GM21576 (cell line): ENCODE data around the gene PRELID1.

Experiments used
- ATAC-seq: cut with Tn5 transposase; IDR thresholded peaks from one replicate; pipeline ENCODE4 v1.9.1; 2021; ENCODE audit warnings: mild to moderate bottlenecking, moderate library complexity; ENCODE audit not compliant: unreplicated experiment

Gene PRELID1

DNA sequence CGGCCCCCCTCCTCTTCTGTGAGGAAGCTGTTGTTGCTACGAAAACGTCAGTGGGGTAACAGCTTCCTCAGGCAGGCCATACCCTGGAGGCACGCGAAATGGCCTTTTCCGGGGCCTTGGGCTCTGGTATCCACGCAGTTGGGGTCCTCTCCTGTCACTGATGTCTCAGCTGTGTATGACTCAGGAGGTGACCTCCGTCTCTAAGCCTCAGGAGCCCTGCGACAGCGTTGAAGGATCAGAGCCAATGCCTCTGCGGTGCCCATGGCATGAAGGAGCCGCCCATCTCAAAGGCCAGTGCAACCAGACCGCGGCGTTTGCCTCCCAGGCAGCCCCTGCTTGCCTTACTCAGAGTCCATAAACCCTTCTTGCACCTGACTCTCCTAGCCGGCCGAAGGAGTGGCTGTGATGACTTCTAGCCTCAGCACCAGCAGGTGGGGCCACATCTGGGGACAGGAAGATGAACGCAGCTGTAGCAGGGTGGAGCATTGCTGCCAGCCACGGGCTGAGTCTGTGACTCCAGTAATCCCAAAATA, 9.1 kb downstream of the PRELID1 start:
- ATAC-seq = peak; percentile 30

DNA sequence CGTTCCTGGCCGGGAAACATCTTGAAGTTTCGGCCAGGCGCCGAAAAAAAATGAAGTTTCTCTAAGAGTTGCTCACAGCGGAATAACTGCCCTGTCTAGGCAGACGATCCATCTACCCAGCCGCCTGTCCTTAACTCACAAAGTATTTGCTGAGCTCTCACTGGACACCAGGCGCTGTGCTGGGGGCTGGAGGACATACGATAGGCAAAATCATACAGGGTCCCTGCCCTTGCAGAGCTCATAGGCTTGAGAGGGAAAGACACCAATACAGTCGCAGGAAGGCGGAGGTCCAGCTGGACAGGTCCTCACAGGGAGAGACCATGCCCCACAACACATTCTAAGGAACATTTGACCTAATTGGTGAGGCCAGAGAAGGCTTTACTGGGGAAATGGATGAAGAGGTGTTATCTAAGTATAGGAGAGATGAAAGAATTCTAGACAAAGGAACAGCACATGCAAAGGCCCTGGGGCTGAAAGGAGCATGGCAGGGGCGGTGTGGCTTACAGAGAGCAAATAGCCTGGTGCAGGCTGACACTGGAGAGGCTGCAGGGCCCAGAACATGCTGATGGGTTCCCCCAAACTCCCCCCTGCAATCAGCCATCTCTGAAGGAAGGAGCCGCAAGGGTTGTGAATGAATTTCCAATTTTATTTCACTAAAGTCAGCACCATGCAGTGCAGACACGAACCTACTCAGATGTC, 10.1 kb downstream of the PRELID1 start:
- no peak for ATAC-seq

GRCh38 chr5:177314376-177315342, 11.1 kb downstream of the PRELID1 start:
- no peak for ATAC-seq

- ATAC-seq = no peak
Measured at GRCh38 chr5:177315411-177315810, 11.8 kb downstream of the PRELID1 start.

DNA sequence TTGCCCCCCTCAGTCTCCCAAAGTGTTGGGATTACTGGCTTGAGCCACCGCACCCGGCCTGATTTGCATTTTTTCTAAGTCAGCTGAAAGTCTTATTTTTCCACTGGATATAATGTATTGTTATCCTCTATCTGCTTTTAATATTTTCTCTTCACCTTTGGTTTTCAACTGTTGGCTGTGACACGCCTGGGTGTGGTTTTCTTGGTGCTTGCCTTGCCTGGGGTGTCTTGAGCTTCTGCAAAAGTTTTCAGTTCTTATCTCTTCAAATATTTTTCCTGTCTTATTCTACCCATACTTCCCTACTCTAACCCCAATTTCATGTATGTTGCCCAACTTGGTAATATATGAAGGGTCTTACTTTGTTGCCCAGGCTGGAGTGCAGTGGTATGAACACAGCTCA, 12.4 kb downstream of the PRELID1 start:
- no peak for ATAC-seq

DNA sequence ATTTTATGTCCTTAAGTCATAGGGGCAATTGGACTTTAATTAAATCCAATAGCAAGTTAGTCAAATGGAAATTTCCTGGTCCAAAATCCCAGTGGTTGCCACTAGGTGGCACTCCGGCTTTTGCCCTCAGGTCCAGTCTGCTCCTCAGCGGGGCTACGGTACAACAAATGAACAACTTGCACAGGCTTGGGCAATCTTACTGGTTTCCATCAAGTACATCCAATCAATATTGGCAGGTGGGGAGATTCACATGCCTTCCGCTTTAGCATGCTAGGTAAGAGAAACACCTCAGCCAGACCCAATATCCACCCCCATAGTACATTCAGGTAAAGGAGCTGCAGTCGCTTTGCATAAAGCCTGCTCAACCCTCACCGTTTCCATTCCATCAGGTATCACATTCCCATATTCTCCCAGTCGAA, 14.4 kb downstream of the PRELID1 start:
- ATAC-seq = no peak

DNA sequence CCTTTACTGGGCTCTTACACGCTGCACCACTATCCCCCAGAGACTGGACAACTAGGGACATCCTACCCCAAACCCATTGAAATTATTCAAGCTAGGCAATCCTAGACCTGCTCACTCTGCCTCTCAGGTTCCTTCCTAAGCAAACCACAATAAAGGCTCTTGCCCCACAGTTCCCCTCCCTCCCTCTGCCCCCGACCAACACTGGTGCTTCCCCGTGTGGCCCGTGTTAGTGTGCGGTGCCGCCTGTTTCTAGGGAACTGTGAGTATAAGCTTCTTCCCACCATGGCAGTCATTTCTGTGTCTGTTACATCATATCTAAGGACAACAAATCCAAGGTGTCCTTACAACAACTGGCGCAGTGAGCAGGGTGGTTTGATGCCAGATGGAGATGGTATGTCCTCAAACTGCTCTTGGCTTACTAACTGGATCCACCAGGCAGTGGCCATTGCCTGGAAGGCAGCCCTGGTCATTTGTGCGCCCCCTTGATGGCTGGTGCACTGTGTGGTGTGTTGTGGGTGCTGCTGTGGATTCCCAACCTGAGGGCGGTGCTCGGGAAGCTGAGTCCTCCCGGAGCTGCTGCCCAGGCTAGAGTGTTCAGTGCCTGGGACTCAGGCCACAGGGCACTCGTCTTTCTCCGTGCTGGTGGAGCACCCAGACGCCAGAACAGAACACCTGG, 16.5 kb downstream of the PRELID1 start:
- no peak for ATAC-seq

GRCh38 chr5:177320879-177321278, 17.3 kb downstream of the PRELID1 start:
- ATAC-seq = no peak

DNA sequence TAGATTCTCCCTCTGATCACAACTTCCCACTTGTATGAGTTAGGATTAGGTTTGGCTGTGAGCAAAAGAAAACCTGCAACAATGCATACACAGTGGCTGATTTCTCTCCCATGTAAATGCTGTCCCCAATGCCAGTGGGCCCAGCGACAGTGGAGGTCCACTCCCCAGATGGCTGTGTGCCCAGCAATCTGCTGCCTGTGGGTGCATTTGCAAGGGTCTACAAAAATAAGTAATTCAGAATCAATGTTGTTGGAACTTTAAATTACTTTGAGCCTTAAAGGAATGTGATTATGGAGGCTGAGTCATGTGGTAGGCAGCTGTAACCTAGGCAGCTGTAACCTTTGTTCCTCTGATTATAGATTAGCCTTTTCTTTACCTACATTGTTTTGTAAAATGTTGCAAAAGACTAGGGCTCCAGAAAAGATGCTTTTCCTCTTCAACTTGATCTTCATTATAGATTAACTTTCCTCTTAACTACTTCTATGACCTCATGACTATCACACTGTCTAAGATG, 22.3 kb downstream of the PRELID1 start:
- no peak for ATAC-seq

DNA sequence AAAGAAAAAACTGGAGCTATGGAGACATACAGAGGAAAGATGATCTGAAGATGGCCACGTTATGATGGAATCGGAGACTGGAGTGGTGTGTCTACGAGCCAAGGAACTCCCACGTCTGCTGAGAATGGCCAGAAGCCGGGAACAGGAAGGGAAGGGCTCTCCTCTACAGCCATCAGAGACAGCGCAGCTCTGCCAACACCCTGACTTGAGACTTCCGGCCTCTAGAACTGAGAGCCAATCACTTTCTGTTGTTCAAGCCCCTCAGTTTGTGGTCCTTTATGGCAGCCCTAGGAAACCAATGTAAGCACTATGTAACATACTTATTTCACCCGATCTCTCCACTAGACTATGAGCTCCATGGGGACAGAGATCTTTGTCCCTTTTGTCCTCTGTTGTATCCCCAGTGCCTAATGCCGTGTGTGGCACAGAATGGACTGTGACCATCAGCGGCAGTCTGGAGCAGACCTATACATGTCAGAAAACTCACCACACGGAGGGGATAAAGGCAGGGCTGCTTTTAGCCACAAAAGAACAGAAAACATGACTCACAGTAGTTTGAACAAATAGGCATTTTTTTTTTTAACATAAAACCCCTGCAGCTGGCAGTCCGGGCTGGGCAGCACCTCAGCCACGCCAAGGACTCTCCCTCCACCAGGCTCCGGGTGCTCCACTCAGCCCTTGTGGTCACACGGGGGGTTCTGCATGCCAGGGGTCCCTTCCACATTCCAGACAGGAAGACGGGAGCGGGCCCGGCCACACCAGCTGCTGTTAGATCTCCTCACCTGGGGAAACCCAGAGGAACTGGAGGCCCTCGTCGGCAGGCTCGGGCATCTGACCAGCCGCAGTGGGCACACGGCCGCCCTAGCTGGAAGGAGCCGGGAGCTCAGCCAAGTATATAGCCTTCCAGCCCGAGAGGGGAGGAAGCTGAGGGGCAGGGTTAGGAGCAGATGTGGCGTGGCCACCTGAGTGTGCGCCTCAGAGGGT, 24.2 kb downstream of the PRELID1 start:
- ATAC-seq = no peak

GRCh38 chr5:177328545-177329231, 25.1 kb downstream of the PRELID1 start:
- no peak for ATAC-seq

- ATAC-seq = no peak
Measured at GRCh38 chr5:177329883-177330282, 26.3 kb downstream of the PRELID1 start.

DNA sequence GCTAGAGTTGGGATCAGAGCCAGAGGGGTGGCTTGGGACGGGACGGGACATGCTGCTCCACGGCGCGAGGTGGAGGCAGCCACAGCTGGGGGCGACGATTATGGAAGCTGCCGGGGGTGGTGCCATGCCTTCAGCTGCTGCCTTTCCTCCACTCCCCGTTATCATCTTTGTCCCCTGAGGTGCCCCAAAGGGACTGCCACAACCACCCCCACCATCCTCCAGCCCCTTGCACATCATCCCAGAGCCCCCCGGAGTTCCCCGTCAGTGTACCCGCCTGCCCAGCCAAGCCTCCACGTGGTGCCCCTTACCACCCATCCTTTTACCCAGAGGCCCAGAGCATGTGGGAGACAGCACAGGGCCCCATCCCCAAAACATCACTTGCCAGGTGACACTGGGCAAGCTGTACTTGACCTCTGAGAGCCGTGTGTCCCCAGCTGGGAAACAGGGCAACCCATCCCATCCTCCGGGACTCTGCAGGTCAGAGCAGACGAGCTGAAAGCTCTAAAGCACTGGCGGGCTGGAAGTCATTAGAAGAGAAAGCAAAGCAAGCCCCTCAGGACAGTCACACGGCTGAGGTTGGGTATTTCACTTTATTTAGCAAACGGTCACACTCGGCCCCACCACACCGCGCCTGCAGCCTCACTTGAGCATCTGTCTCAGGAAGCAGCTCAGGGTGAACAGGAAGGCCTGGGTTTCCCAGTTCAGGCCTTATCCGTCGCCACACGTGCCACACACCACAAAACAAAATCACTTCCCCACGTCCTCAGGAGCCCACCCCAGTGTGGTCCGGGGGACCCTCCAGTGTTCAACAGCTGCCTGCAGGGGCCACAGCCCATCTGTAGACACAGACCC, 27.6 kb downstream of the PRELID1 start:
- ATAC-seq = no peak

DNA sequence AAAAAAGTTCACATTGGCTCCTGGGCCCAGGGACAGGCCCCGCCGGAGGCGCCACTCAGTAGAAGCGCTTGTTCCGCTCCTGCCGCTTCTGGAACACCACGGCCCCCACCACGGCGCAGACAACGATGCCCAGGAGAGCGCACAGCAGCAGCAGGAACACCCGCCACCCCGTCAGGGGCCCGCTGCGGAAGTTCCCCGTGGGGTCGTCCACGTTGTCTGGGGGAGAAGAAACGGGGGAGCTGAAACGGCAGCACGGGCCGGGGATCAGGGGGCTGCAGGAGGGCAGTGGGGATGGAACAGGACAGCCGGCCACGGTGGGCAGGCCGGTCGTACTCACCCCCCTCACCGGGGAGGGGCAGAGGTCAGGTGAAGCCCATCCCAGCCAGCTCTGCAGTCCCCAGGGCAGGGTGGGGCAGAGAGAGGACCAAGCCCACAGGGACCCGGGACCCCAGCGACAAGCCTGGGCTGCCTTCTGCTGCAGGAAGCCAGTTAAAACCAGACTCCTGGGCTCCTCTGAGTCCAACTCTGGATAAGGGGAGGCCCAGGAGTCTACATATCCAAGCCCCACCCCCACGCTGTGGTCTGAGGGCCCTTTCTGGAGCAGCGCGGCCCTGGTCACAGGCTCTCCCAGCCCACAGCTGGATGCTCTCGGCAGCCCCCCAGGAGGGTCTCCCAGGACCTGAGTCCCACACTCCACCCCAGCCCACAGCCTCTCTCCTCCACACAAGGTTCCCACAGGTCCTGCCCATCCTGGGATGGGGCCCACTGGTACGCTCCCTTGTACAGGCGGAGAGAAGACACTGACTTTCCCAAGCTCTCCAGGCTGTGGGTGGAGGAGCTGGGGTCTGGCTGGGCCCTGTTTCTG, 28.7 kb downstream of the PRELID1 start:
- no peak for ATAC-seq

DNA sequence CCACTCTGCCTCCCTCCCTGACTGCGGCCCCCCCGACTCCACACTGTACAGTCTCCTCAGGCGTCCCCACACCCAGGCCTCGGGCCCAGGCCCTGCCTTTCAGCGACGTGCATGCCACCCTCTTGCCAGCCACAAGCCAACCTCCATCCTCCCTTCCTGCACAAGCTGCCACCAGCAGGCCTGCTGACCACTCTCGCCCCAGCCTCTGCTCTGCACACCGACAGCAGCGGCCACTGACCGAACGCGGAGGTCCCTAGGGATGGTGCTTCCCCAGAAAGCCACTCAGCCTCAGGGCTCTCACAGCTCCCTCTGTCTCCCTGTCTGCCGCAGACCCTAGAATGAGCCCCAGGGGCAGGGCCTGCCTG, 29.3 kb downstream of the PRELID1 start:
- no peak for ATAC-seq

- ATAC-seq = no peak
Measured at GRCh38 chr5:177333420-177334154, 30.0 kb downstream of the PRELID1 start.

GRCh38 chr5:177334155-177334551, 30.6 kb downstream of the PRELID1 start:
- ATAC-seq = no peak
